ENCODE measurements around the gene SUN3. TPM values are rescaled to one million over a fixed set of nuclear protein-coding genes. Genes with fewer than 3 reads are reported as not detected.
"Not testable (repeated sequence)": the region's sequence is repeated elsewhere in the genome, so short reads cannot be mapped to it uniquely, and the experiment has no call there.

Gene SUN3
- total and polyA plus RNA-seq, 7 donors = 0.01 to 0.54 TPM; not detected in 5

DNA sequence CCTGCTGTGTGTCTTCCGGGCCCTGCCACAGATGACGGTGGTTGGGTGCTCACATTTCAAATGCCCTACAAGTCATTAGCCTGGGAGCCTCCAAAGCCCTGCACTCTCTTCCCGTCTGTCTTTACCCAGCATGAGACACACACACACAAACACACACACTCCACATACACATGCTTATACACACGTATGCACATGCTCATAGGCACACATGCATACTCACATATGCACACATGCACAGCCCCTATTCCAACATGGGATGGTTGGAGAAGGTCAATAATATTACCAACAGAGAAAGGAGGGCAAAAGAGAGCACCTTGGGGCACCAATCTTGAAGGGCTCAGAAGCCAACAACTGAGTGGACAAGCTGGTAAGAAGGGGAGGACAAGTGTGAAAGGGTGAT lies 19.0 kb downstream of the SUN3 start:
- H3K9me3 ChIP-seq = no peaks in the 10 kb centered on the region
- no peaks in the 10 kb centered on the region for H3K36me3 ChIP-seq (ENCODE audit: insufficient read depth in 1 of 2, low read depth in 1 of 2)
- no peak for DNase-seq
- TF ChIP-seq, protein P1, sequence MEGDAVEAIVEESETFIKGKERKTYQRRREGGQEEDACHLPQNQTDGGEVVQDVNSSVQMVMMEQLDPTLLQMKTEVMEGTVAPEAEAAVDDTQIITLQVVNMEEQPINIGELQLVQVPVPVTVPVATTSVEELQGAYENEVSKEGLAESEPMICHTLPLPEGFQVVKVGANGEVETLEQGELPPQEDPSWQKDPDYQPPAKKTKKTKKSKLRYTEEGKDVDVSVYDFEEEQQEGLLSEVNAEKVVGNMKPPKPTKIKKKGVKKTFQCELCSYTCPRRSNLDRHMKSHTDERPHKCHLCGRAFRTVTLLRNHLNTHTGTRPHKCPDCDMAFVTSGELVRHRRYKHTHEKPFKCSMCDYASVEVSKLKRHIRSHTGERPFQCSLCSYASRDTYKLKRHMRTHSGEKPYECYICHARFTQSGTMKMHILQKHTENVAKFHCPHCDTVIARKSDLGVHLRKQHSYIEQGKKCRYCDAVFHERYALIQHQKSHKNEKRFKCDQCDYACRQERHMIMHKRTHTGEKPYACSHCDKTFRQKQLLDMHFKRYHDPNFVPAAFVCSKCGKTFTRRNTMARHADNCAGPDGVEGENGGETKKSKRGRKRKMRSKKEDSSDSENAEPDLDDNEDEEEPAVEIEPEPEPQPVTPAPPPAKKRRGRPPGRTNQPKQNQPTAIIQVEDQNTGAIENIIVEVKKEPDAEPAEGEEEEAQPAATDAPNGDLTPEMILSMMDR (IDR thresholded peaks at IDR 0.05) = no peak
- no peak for ATAC-seq
- intact Hi-C loops (cut with DNase I) = no loop called here
- H3K4me1 ChIP-seq = no peaks in the 10 kb centered on the region
- no peak overlapping the region for H3K27ac ChIP-seq
- 75 to 84% (median 78%) methylated on average over 4 of the region's 4 CpGs for WGBS, 3 donors
- no peak overlapping the region for H3K4me3 ChIP-seq
- H3K27me3 ChIP-seq (ENCODE audit: insufficient read depth in 3 of 3, low read length in 2 of 3) = no peaks in the 10 kb centered on the region

DNA sequence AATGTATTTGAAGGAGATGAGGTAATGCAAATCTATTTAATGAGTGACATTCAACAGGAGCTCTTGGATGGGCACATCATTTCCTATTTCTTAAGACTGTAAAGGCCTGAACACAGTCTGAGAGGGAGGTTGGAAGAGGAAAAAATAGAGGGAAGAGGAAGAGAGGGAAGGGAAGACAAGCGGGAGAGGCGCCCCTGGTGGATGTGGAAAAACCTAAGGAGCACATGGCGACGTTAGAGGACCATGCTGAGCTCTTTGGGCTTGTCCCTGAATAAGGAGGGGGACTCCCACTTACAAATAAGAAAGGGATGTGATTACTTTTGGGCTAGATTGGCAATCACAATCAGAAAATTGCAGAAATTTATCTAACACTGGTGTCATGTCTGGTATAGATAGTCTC lies 19.6 kb downstream of the SUN3 start:
- intact Hi-C loops (cut with DNase I) = no loop called here
- Histone ChIP-seq H3K4me1 (no peaks in the 10 kb centered on the region), H3K27me3 (ENCODE audit: insufficient read depth in 3 of 3, low read length in 2 of 3) (no peaks in the 10 kb centered on the region), H3K4me3 (no peak overlapping the region), H3K27ac (no peak overlapping the region), H3K36me3 (ENCODE audit: insufficient read depth in 1 of 2, low read depth in 1 of 2) (no peaks in the 10 kb centered on the region), H3K9me3 (no peaks in the 10 kb centered on the region)
- DNase-seq (no peak), ATAC-seq (no peak)
- TF ChIP-seq, protein P1 (IDR thresholded peaks at IDR 0.05) = no peak
- 70 to 84% (median 84%) methylated on average over 4 of the region's 4 CpGs for WGBS, 3 donors

DNA sequence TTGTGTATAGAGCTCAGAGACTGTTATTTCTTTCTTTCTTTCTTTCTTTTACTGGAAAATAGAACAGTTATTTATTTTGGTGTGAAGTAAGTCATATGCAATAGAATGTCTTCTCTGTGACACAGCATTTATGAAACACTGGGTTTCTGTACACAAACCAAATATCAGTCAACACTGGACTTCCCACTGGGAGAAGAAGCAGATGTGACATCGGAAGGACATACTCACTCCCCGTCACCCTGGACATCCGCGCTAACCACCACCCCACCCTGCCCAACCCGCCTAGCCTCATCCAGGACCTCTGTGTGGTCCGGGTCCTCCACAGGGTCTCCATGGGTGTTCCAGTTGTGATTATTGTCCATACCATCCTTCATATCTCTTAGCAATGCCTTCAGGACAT lies 22.0 kb downstream of the SUN3 start:
- WGBS, 3 donors = 79 to 91% (median 91%) methylated on average over 6 of the region's 6 CpGs
- intact Hi-C loops (cut with DNase I) = no loop called here
- ATAC-seq = no peak
- TF ChIP-seq, protein P1 (IDR thresholded peaks at IDR 0.05) = no peak
- no peak overlapping the region for H3K27ac ChIP-seq
- no peak for DNase-seq
- H3K27me3 ChIP-seq (ENCODE audit: insufficient read depth in 3 of 3, low read length in 2 of 3) = no peaks in the 10 kb centered on the region
- no peaks in the 10 kb centered on the region for H3K36me3 ChIP-seq (ENCODE audit: insufficient read depth in 1 of 2, low read depth in 1 of 2)
- no peaks in the 10 kb centered on the region for H3K9me3 ChIP-seq
- H3K4me3 ChIP-seq = no peak overlapping the region
- H3K4me1 ChIP-seq = no peaks in the 10 kb centered on the region

DNA sequence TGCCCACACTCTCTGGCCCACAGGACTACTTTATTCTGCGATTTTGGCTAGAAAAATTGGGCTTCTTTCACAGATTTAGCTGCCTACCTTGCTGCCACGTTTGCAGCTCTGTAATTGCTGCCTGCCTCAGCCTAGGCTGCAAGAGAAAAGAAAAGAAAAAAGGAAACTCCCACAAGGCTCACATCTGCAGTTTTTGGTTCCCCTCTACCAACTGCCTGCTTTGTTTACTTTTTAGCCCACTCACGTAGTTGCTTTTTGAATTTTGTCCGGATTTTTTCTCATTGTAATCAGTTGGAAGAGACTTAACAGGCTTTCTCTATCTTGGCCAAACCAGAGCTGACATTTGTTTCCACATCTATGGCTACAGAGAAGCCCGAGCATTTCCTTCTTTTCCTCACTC lies 24.3 kb downstream of the SUN3 start:
- intact Hi-C loops (cut with DNase I) = no loop called here
- no peak overlapping the region for H3K4me3 ChIP-seq
- WGBS, 3 donors = 17 to 35% (median 23%) methylated on average over 5 of the region's 5 CpGs
- TF ChIP-seq, protein P1 (IDR thresholded peaks at IDR 0.05) = no peak
- H3K27me3 ChIP-seq (ENCODE audit: insufficient read depth in 3 of 3, low read length in 2 of 3) = no peaks in the 10 kb centered on the region
- DNase-seq (no peak), ATAC-seq (no peak)
- H3K9me3 ChIP-seq = no peaks in the 10 kb centered on the region
- no peak overlapping the region for H3K27ac ChIP-seq
- no peaks in the 10 kb centered on the region for H3K4me1 ChIP-seq
- no peaks in the 10 kb centered on the region for H3K36me3 ChIP-seq (ENCODE audit: insufficient read depth in 1 of 2, low read depth in 1 of 2)

DNA sequence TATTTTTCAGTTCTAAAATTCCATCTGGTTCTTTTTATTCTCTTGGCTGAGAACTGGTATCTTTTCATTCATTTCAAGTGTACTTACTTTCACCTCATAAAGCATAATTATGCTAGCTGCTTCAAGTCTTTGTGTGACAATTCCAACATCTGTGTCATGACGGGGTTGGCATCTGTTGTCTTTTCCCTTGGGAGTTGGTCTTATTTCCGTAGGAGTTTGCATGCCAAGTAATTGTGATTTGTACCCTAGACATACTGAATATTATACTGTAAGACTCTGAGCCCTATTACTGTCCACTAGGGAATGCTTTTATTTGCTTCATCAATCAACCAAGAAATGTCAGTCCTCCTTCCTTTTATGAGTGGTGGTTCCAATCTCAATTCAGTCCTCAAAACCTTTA lies 24.9 kb downstream of the SUN3 start:
- H3K4me3 ChIP-seq = no peak overlapping the region
- no peaks in the 10 kb centered on the region for H3K27me3 ChIP-seq (ENCODE audit: insufficient read depth in 3 of 3, low read length in 2 of 3)
- 7 to 12% (median 7%) methylated on average over 2 of the region's 2 CpGs for WGBS, 3 donors
- ATAC-seq (no peak), DNase-seq (no peak)
- intact Hi-C loops (cut with DNase I) = no loop called here
- H3K27ac ChIP-seq = no peak overlapping the region
- H3K4me1 ChIP-seq = no peaks in the 10 kb centered on the region
- TF ChIP-seq, protein P1 (IDR thresholded peaks at IDR 0.05) = no peak
- H3K9me3 ChIP-seq = no peaks in the 10 kb centered on the region
- H3K36me3 ChIP-seq (ENCODE audit: insufficient read depth in 1 of 2, low read depth in 1 of 2) = no peaks in the 10 kb centered on the region

DNA sequence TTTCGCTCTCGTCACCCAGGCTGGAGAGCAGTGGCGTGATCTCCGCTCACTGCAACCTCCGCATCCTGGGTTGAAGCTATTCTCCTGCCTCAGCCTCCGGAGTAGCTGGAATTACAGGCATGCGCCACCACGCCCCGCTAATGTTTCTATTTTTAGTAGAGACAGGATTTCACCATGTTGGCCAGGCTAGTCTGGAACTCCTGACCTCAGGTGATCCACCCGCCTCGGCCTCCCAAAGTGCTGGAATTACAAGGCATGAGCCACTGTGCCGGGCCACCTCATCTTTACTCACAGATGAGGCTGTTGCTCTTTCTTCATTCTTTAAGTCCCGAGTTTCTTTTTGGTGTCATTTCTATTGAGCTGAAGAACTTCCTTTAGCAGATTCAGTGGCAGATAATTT lies 28.7 kb downstream of the SUN3 start:
- WGBS, 3 donors = 76 to 85% (median 80%) methylated on average over 13 of the region's 13 CpGs
- intact Hi-C loops (cut with DNase I); H3K27me3 ChIP-seq (ENCODE audit: insufficient read depth in 3 of 3, low read length in 2 of 3); DNase-seq; ATAC-seq; H3K4me1 ChIP-seq; H3K36me3 ChIP-seq (ENCODE audit: insufficient read depth in 1 of 2, low read depth in 1 of 2); H3K9me3 ChIP-seq; H3K4me3 ChIP-seq; H3K27ac ChIP-seq: not testable (repeated sequence)

Measured in psoas muscle (tissue), 8 donors.